Measurements from ENCODE around the gene SHB.

GRCh38 chr9:38012767-38013450, 56.1 kb downstream of the SHB start:
- TF ChIP-seq TAF1 (IDR thresholded peaks at IDR 0.05; ENCODE audit: low read depth, low read length) (no peak), POLR2A (IDR thresholded peaks at IDR 0.05; ENCODE audit: control extremely low read depth in 1 of 2, low read depth in 2 of 2, low read length in 2 of 2) (no peak), EZH2 (IDR thresholded peaks at IDR 0.05; ENCODE audit: low read depth, low read length, severe bottlenecking) (no peak), POLR2AphosphoS5 (IDR thresholded peaks at IDR 0.05; ENCODE audit: low read depth, low read length) (no peak), CTCF (IDR thresholded peaks at IDR 0.05; ENCODE audit: control extremely low read depth in 1 of 3, insufficient read depth in 1 of 3, low read depth in 1 of 3, low read length in 3 of 3) (no peak), JUND (IDR thresholded peaks at IDR 0.05; ENCODE audit: low read length) (no peak), GABPA (IDR thresholded peaks at IDR 0.05; ENCODE audit: borderline replicate concordance, insufficient read depth, low read length) (no peak), FOSL1 (IDR thresholded peaks at IDR 0.05; ENCODE audit: insufficient read depth, low read depth, low read length) (no peak), USF2 (IDR thresholded peaks at IDR 0.05; ENCODE audit: low read length) (no peak), SP1 (IDR thresholded peaks at IDR 0.05; ENCODE audit: low read depth, low read length) (no peak), TCF12 (IDR thresholded peaks at IDR 0.05; ENCODE audit: low read depth, low read length) (no peak), KDM1A (IDR thresholded peaks at IDR 0.05; ENCODE audit: borderline replicate concordance, low read length) (no peak), CREB1 (IDR thresholded peaks at IDR 0.05) (no peak), MAX (IDR thresholded peaks at IDR 0.05) (no peak)
